HCT116 (cell line): ENCODE results near the gene RAP1GAP2.

Experiments used
- EZH2 ChIP-seq: fragments of 200-600 bp; sonication (generic); IDR thresholded peaks from 2 replicates; pipeline ENCODE4 v1.6.1; 2017; ENCODE audit warnings: antibody characterized with exemption, mixed run types
- RAD21 ChIP-seq: IDR thresholded peaks from 2 replicates; pipeline ENCODE4 v1.6.1; 2012; ENCODE audit warnings: low read depth, mild to moderate bottlenecking

DNA sequence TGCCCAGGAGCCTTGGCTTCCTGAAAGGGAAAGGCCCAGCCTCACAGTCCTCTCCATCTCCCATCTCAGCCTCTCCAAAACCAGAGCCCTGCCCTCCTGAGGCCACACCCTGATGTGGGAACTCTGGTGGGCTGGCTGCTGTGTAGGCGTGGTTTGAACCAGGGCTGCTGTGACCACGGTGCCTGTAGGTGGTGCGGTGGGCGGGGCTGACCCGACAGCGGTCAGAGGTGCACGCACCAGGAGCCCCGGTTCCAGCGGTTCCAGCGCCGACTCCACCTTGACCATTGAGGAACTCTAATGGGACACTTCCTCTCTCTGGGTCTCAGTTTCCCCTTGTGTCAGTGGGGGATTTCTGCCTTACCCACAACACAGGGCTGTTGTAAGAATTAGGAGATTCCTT lies 2.4 kb downstream of the RAP1GAP2 start:
- TF ChIP-seq RAD21 (no peak), EZH2 (no peak)
